HG03378 (cell line): ENCODE data around the gene DNAJC3.
"Not testable (repeated sequence)": the region's sequence is repeated elsewhere in the genome, so short reads cannot be mapped to it uniquely, and the experiment has no call there.

ENCODE experiments used
- ATAC-seq: cut with Tn5 transposase; IDR thresholded peaks from one replicate; pipeline ENCODE4 v1.9.1; 2021; ENCODE audit warnings: mild to moderate bottlenecking, moderate library complexity; ENCODE audit not compliant: unreplicated experiment

The DNAJC3 gene

GRCh38 chr13:95676762-95677563 is at the start of gene DNAJC3:
DNAJC3 (plus strand) TSS chr13:95677139; CDS start chr13:95677256, 117 bp downstream.
- peak; percentile 95 for ATAC-seq

GRCh38 chr13:95627590-95627989 is 49.3 kb upstream of the DNAJC3 start:
- ATAC-seq, result no peak

GRCh38 chr13:95628488-95628887 is 48.5 kb upstream of the DNAJC3 start:
- ATAC-seq, result no peak

GRCh38 chr13:95629071-95629470 is 47.9 kb upstream of the DNAJC3 start:
- ATAC-seq, result no peak

GRCh38 chr13:95630593-95630992 is 46.3 kb upstream of the DNAJC3 start:
- ATAC-seq, result no peak

- ATAC-seq, result no peak
These were observed 40.1 kb upstream of the DNAJC3 start for GRCh38 chr13:95636853-95637252.

- no peak for ATAC-seq
These were observed 35.5 kb upstream of the DNAJC3 start for GRCh38 chr13:95641291-95642027.

- ATAC-seq, result no peak
These were observed 34.8 kb upstream of the DNAJC3 start for GRCh38 chr13:95642028-95642621.

GRCh38 chr13:95642999-95643398 is 33.9 kb upstream of the DNAJC3 start:
- ATAC-seq, result no peak

- no peak for ATAC-seq
These were observed 33.4 kb upstream of the DNAJC3 start for GRCh38 chr13:95643571-95643935.

GRCh38 chr13:95643936-95644598 is 32.9 kb upstream of the DNAJC3 start:
- ATAC-seq, result peak; percentile 9

GRCh38 chr13:95644601-95645052 is 32.3 kb upstream of the DNAJC3 start, which contains the start of gene DZIP1:
DZIP1 (minus strand) TSS chr13:95644706; CDS start chr13:95642029, 2,677 bp downstream.
- ATAC-seq, result peak; percentile 68

GRCh38 chr13:95647321-95647720 is 29.6 kb upstream of the DNAJC3 start:
- no peak for ATAC-seq

GRCh38 chr13:95650696-95651095 is 26.2 kb upstream of the DNAJC3 start:
- ATAC-seq, result no peak

GRCh38 chr13:95652244-95652764 is 24.6 kb upstream of the DNAJC3 start:
- no peak for ATAC-seq

- no peak for ATAC-seq
These were observed 24.1 kb upstream of the DNAJC3 start for GRCh38 chr13:95652821-95653220.

- no peak for ATAC-seq
These were observed 20.4 kb upstream of the DNAJC3 start for GRCh38 chr13:95656386-95657015.

GRCh38 chr13:95659500-95659899 is 17.4 kb upstream of the DNAJC3 start:
- ATAC-seq, result no peak

GRCh38 chr13:95660981-95661581 is 15.9 kb upstream of the DNAJC3 start:
- ATAC-seq, result no peak

GRCh38 chr13:95667235-95667634 is 9.7 kb upstream of the DNAJC3 start:
- ATAC-seq, result not testable (repeated sequence)
